ENCODE results near the gene ETV3L.

The ETV3L gene

GRCh38 chr1:157144509-157144908, 44.9 kb upstream of the ETV3L start:
- H3K27ac ChIP-seq (ENCODE audit: poor library complexity, severe bottlenecking) = no peak overlapping the region
- no peaks in the 10 kb centered on the region for H3K9me3 ChIP-seq (ENCODE audit: severe bottlenecking)
- no peaks in the 10 kb centered on the region for H3K36me3 ChIP-seq (ENCODE audit: low read depth)
- H3K4me1 ChIP-seq (ENCODE audit: insufficient read depth, poor library complexity, severe bottlenecking) = no peaks in the 10 kb centered on the region
- no peak overlapping the region for H3K4me3 ChIP-seq (ENCODE audit: severe bottlenecking)
- no peak for TF ChIP-seq CTCF (IDR thresholded peaks at IDR 0.05; ENCODE audit: poor library complexity, severe bottlenecking)
- no peaks in the 10 kb centered on the region for H3K27me3 ChIP-seq (ENCODE audit: insufficient read depth, poor library complexity, severe bottlenecking)
- DNase-seq (ENCODE audit: low spot score) (no peak), ATAC-seq (ENCODE audit: low read depth) (no peak)

GRCh38 chr1:157142765-157143423, 43.3 kb upstream of the ETV3L start:
- H3K27me3 ChIP-seq (ENCODE audit: insufficient read depth, poor library complexity, severe bottlenecking) = no peaks in the 10 kb centered on the region
- H3K36me3 ChIP-seq (ENCODE audit: low read depth) = no peaks in the 10 kb centered on the region
- H3K27ac ChIP-seq (ENCODE audit: poor library complexity, severe bottlenecking) = no peak overlapping the region
- TF ChIP-seq CTCF (IDR thresholded peaks at IDR 0.05; ENCODE audit: poor library complexity, severe bottlenecking) = no peak
- ATAC-seq (ENCODE audit: low read depth) (no peak), DNase-seq (ENCODE audit: low spot score) (no peak)
- no peak overlapping the region for H3K4me3 ChIP-seq (ENCODE audit: severe bottlenecking)
- no peaks in the 10 kb centered on the region for H3K9me3 ChIP-seq (ENCODE audit: severe bottlenecking)
- H3K4me1 ChIP-seq (ENCODE audit: insufficient read depth, poor library complexity, severe bottlenecking) = no peaks in the 10 kb centered on the region

- ATAC-seq (ENCODE audit: low read depth) (no peak), DNase-seq (ENCODE audit: low spot score) (no peak)
- Histone ChIP-seq H3K36me3 (ENCODE audit: low read depth) (no peaks in the 10 kb centered on the region), H3K4me1 (ENCODE audit: insufficient read depth, poor library complexity, severe bottlenecking) (no peaks in the 10 kb centered on the region), H3K9me3 (ENCODE audit: severe bottlenecking) (no peaks in the 10 kb centered on the region), H3K27ac (ENCODE audit: poor library complexity, severe bottlenecking) (no peak overlapping the region), H3K27me3 (ENCODE audit: insufficient read depth, poor library complexity, severe bottlenecking) (no peaks in the 10 kb centered on the region), H3K4me3 (ENCODE audit: severe bottlenecking) (no peak overlapping the region)
- TF ChIP-seq CTCF (IDR thresholded peaks at IDR 0.05; ENCODE audit: poor library complexity, severe bottlenecking) = no peak
Measured at GRCh38 chr1:157142201-157142600, 42.6 kb upstream of the ETV3L start.

- ATAC-seq (ENCODE audit: low read depth) (no peak), DNase-seq (ENCODE audit: low spot score) (no peak)
- Histone ChIP-seq H3K36me3 (ENCODE audit: low read depth) (peaks cover under 1% of the 10 kb centered on the region), H3K4me3 (ENCODE audit: severe bottlenecking) (no peak overlapping the region), H3K9me3 (ENCODE audit: severe bottlenecking) (no peaks in the 10 kb centered on the region), H3K27me3 (ENCODE audit: insufficient read depth, poor library complexity, severe bottlenecking) (no peaks in the 10 kb centered on the region), H3K27ac (ENCODE audit: poor library complexity, severe bottlenecking) (no peak overlapping the region), H3K4me1 (ENCODE audit: insufficient read depth, poor library complexity, severe bottlenecking) (peaks cover 7% of the 10 kb centered on the region)
- TF ChIP-seq CTCF (IDR thresholded peaks at IDR 0.05; ENCODE audit: poor library complexity, severe bottlenecking) = no peak
Measured at GRCh38 chr1:157141212-157141855, 41.7 kb upstream of the ETV3L start.

- DNase-seq (ENCODE audit: low spot score) = no peak
- Histone ChIP-seq H3K27ac (ENCODE audit: poor library complexity, severe bottlenecking) (no peak overlapping the region), H3K4me3 (ENCODE audit: severe bottlenecking) (no peak overlapping the region), H3K27me3 (ENCODE audit: insufficient read depth, poor library complexity, severe bottlenecking) (no peaks in the 10 kb centered on the region), H3K9me3 (ENCODE audit: severe bottlenecking) (no peaks in the 10 kb centered on the region), H3K4me1 (ENCODE audit: insufficient read depth, poor library complexity, severe bottlenecking) (peaks cover 11% of the 10 kb centered on the region), H3K36me3 (ENCODE audit: low read depth) (peaks cover 13% of the 10 kb centered on the region)
- ATAC-seq (ENCODE audit: low read depth) = no peak
- TF ChIP-seq CTCF (IDR thresholded peaks at IDR 0.05; ENCODE audit: poor library complexity, severe bottlenecking) = no peak
Measured at GRCh38 chr1:157140063-157140588, 40.5 kb upstream of the ETV3L start.
